Liver (tissue), 9 donors: Measurements from ENCODE around the gene POPDC3. TPM values are rescaled to one million over a fixed set of nuclear protein-coding genes. Genes with fewer than 3 reads are reported as not detected.

Source experiments
- DNase-seq: peaks from one replicate; pipeline ENCODE4 v3.0.0-alpha.2; 2017; ENCODE audit warnings: low spot score
- H3K27ac ChIP-seq, 2 donors: one replicate each; pipeline ENCODE4 v1.7.0; 2013; ENCODE audit warnings: inconsistent platforms in 2 of 2, low read length in 2 of 2, control low read depth in 1 of 2, low read depth in 1 of 2, mild to moderate bottlenecking in 1 of 2
- H3K27me3 ChIP-seq, 4 donors: one replicate each; pipeline versions ENCODE4 v1.6.1 to v1.7.0; 2013; ENCODE audit warnings: low read length in 3 of 4, inconsistent platforms in 1 of 4, mild to moderate bottlenecking in 1 of 4, moderate library complexity in 1 of 4; ENCODE audit not compliant: control insufficient read depth in 4 of 4, insufficient read depth in 4 of 4
- H3K36me3 ChIP-seq, 4 donors: one replicate each; pipeline versions ENCODE4 v1.6.1 to v1.7.0; 2013; ENCODE audit warnings: low read length in 3 of 4, mild to moderate bottlenecking in 3 of 4, low read depth in 1 of 4, moderate library complexity in 1 of 4; ENCODE audit not compliant: control insufficient read depth in 4 of 4, insufficient read depth in 3 of 4
- H3K4me1 ChIP-seq, 4 donors: one replicate each; pipeline versions ENCODE4 v1.6.1 to v1.7.0; 2013; ENCODE audit warnings: low read length in 3 of 4, mild to moderate bottlenecking in 3 of 4, moderate library complexity in 1 of 4; ENCODE audit not compliant: control insufficient read depth in 4 of 4, insufficient read depth in 4 of 4
- H3K4me3 ChIP-seq, 3 donors: one replicate each; pipeline versions ENCODE4 v1.6.1 to v1.7.0; 2013; ENCODE audit warnings: low read length in 3 of 3, control low read depth in 1 of 3, low read depth in 1 of 3, mild to moderate bottlenecking in 1 of 3
- H3K9ac ChIP-seq, 2 donors: one replicate each; pipeline ENCODE4 v1.7.0; 2013; ENCODE audit warnings: low read length in 2 of 2, mild to moderate bottlenecking in 2 of 2, moderate library complexity in 2 of 2, control low read depth in 1 of 2, low read depth in 1 of 2
- H3K9me3 ChIP-seq, 4 donors: one replicate each; pipeline versions ENCODE4 v1.6.1 to v1.7.0; 2013; ENCODE audit warnings: low read length in 3 of 4; ENCODE audit not compliant: control insufficient read depth in 4 of 4
- EGR1 ChIP-seq, 2 donors: IDR thresholded peaks; 2 replicates each; pipeline ENCODE4 v1.6.1; 2016 to 2018; ENCODE audit warnings: antibody characterized with exemption in 2 of 2, low read depth in 2 of 2
- FOXA1 ChIP-seq: IDR thresholded peaks from 2 replicates; pipeline ENCODE4 v1.6.1; 2016; ENCODE audit warnings: antibody characterized with exemption
- FOXA2 ChIP-seq: IDR thresholded peaks from 2 replicates; pipeline ENCODE4 v1.6.1; 2016; ENCODE audit warnings: antibody characterized with exemption
- GABPA ChIP-seq, 2 donors: IDR thresholded peaks in 1 of 2; conservative IDR thresholded peaks in 1 of 2; 2 replicates each; pipeline ENCODE4 v1.6.1; 2016; ENCODE audit warnings: antibody characterized with exemption in 2 of 2, mild to moderate bottlenecking in 1 of 2, moderate library complexity in 1 of 2
- HNF4A ChIP-seq, 2 donors: conservative IDR thresholded peaks; 2 replicates each; pipeline ENCODE4 v1.6.1; 2016; ENCODE audit warnings: antibody characterized with exemption in 2 of 2, mild to moderate bottlenecking in 2 of 2
- JUND ChIP-seq, 2 donors: IDR thresholded peaks; 2 replicates each; pipeline ENCODE4 v1.6.1; 2016; ENCODE audit warnings: antibody characterized with exemption in 2 of 2
- NR2F2 ChIP-seq: IDR thresholded peaks from 2 replicates; pipeline ENCODE4 v1.6.1; 2016; ENCODE audit warnings: antibody characterized with exemption
- RAD21 ChIP-seq, 2 donors: IDR thresholded peaks; 2 replicates each; pipeline ENCODE4 v1.6.1; 2016; ENCODE audit warnings: antibody characterized with exemption in 2 of 2, mild to moderate bottlenecking in 2 of 2
- SP1 ChIP-seq: IDR thresholded peaks from 2 replicates; pipeline ENCODE4 v1.6.1; 2018; ENCODE audit warnings: antibody characterized with exemption, mild to moderate bottlenecking
- TAF1 ChIP-seq: conservative IDR thresholded peaks from 2 replicates; pipeline ENCODE4 v1.6.1; 2016; ENCODE audit warnings: antibody characterized with exemption, mild to moderate bottlenecking
- YY1 ChIP-seq: IDR thresholded peaks from 2 replicates; pipeline ENCODE4 v1.6.1; 2016; ENCODE audit warnings: antibody characterized with exemption, mild to moderate bottlenecking
- WGBS: extraction: QIAGEN DNeasy Blood & Tissue Kit; methylation state at CpG from one replicate; pipeline ENCODE4 v1.1.7; 2013; 5-methylcytosine and 5-hydroxymethylcytosine counted together
- polyA plus RNA-seq, 2 donors: library from polyadenylated mRNA; stranded (reverse) in 1 of 2; unstranded in 1 of 2; fragments of 200-250 nt in 1 of 2; fragments of >200 nt in 1 of 2; fragmentation: Nextera tagmentation in 1 of 2; extraction: Ambion mirVana in 1 of 2; gene quantifications; one replicate each; pipeline versions ENCODE4 v1.2.1 to v1.2.3, GENCODE V29; 2013 to 2015
- total RNA-seq, 2 donors: library from RNA; depleted of rRNA; stranded (reverse); fragments of >200 nt; gene quantifications; one replicate each; pipeline ENCODE4 v1.2.3, GENCODE V29; 2014
- TF ChIP-seq, protein P1 (sequence below): IDR thresholded peaks from 2 replicates; pipeline ENCODE4 v1.6.1; 2016; ENCODE audit warnings: antibody characterized with exemption, mild to moderate bottlenecking
- donor health status: healthy.
- donor health status: healthy.
- donor health status: healthy.
- donor health status: healthy.
- donor health status: healthy.

The POPDC3 gene
- total and polyA plus RNA-seq, 4 donors, result not detected

- Histone ChIP-seq H3K4me1 (no peaks in the 10 kb centered on the region), H3K27me3 (peaks cover 0 to 3% (median 0%) of the 10 kb centered on the region in 4 donors), H3K4me3 (no peak overlapping the region), H3K9ac (no peak overlapping the region), H3K36me3 (no peaks in the 10 kb centered on the region), H3K9me3 (no peaks in the 10 kb centered on the region), H3K27ac (no peak overlapping the region)
- no peak for DNase-seq
- TF ChIP-seq YY1 (no peak), EGR1 (IDR thresholded peaks at IDR 0.05; ENCODE audit: low read depth in 2 of 2) (no peak), FOXA2 (no peak), SP1 (no peak), JUND (IDR thresholded peaks at IDR 0.05) (no peak), HNF4A (conservative IDR thresholded peaks at IDR 0.05) (no peak), RAD21 (IDR thresholded peaks at IDR 0.05) (no peak), NR2F2 (no peak), TAF1 (no peak), FOXA1 (no peak)
- TF ChIP-seq, protein P1, sequence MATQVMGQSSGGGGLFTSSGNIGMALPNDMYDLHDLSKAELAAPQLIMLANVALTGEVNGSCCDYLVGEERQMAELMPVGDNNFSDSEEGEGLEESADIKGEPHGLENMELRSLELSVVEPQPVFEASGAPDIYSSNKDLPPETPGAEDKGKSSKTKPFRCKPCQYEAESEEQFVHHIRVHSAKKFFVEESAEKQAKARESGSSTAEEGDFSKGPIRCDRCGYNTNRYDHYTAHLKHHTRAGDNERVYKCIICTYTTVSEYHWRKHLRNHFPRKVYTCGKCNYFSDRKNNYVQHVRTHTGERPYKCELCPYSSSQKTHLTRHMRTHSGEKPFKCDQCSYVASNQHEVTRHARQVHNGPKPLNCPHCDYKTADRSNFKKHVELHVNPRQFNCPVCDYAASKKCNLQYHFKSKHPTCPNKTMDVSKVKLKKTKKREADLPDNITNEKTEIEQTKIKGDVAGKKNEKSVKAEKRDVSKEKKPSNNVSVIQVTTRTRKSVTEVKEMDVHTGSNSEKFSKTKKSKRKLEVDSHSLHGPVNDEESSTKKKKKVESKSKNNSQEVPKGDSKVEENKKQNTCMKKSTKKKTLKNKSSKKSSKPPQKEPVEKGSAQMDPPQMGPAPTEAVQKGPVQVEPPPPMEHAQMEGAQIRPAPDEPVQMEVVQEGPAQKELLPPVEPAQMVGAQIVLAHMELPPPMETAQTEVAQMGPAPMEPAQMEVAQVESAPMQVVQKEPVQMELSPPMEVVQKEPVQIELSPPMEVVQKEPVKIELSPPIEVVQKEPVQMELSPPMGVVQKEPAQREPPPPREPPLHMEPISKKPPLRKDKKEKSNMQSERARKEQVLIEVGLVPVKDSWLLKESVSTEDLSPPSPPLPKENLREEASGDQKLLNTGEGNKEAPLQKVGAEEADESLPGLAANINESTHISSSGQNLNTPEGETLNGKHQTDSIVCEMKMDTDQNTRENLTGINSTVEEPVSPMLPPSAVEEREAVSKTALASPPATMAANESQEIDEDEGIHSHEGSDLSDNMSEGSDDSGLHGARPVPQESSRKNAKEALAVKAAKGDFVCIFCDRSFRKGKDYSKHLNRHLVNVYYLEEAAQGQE, result no peak
- 62% methylated on average over 8 of the region's 8 CpGs for whole genome bisulfite sequencing
These were observed 69.6 kb downstream of the POPDC3 start for GRCh38 chr6:105109955-105110895.

DNA sequence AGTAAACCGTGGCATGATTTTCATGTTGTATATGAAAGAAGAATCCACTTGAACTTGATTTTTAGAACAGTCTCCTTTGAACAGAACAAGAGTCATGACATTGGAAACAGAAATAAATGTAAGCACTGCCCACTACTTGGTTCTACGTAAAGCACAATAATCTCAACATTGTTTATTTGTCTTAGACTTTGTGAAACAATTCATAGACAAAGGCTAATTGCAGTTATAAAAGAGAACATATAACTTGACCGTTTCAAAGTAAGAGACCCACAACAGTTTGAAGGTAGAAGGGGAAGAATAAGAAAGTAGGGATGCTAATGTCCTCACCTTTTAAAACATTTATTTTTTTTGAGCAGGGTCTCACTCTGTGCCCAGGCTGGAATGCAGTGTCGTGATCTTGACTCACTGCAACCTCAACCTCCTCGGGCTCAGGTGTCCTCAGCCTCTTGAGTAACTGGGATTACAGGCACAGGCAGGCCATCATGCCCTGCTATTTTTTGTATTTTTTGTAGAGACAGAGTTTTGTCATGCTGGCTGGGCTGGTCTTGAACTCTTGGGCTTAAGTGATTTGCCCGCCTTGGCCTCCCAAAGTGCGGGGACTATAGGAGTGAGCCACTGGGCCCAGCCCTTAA is 71.1 kb downstream of the POPDC3 start:
- Histone ChIP-seq H3K4me3 (no peak overlapping the region), H3K27ac (no peak overlapping the region), H3K4me1 (no peaks in the 10 kb centered on the region), H3K27me3 (peaks cover 0 to 3% (median 0%) of the 10 kb centered on the region in 4 donors), H3K9me3 (no peaks in the 10 kb centered on the region), H3K36me3 (no peaks in the 10 kb centered on the region), H3K9ac (no peak overlapping the region)
- no peak for DNase-seq
- 77% methylated on average over 7 of the region's 7 CpGs for WGBS
- TF ChIP-seq YY1 (no peak), GABPA (IDR thresholded peaks at IDR 0.05 in 1 of 2, conservative IDR thresholded peaks at IDR 0.05 in 1 of 2) (no peak), SP1 (no peak)

Other genes with a start within 250 kb of the POPDC3 start
- 1 to 10 TPM in 1 of 2 donors, not detected in 1; 2.8 TPM for gene LIN28B, start 222.9 kb downstream of the POPDC3 start, total RNA-seq
- gene LIN28B, start 222.9 kb downstream of the POPDC3 start, polyA plus RNA-seq, result not detected
- 10 to 100 TPM; 11.4 to 17.7 TPM for gene PREP, start 223.1 kb upstream of the POPDC3 start, total RNA-seq
- gene PREP, start 223.1 kb upstream of the POPDC3 start, polyA plus RNA-seq, result 10 to 100 TPM in 1 of 2 donors, 1 to 10 TPM in 1; 7.3 to 14.5 TPM